Activated naive CD4-positive, alpha-beta T cell treated with anti-CD3 and anti-CD28 coated beads, Interleukin-2, amount 50 U/mL, for 16 hours (primary cell): Measurements from ENCODE around the gene GPR82.
"Not testable (repeated sequence)": the region's sequence is repeated elsewhere in the genome, so short reads cannot be mapped to it uniquely, and the experiment has no call there.

Experiments used
- DNase-seq: peaks from one replicate; pipeline ENCODE4 v3.0.0-alpha.2; 2020

GPR82 gene, protein sequence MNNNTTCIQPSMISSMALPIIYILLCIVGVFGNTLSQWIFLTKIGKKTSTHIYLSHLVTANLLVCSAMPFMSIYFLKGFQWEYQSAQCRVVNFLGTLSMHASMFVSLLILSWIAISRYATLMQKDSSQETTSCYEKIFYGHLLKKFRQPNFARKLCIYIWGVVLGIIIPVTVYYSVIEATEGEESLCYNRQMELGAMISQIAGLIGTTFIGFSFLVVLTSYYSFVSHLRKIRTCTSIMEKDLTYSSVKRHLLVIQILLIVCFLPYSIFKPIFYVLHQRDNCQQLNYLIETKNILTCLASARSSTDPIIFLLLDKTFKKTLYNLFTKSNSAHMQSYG

GRCh38 chrX:41723826-41724225, at the start of gene GPR82:
Gene GPR82 (plus strand): TSS chrX:41724181. CDS start chrX:41727027, 2,846 bp downstream.
- no peak for DNase-seq

- not testable (repeated sequence) for DNase-seq
Observed at GRCh38 chrX:41676361-41676760, 47.6 kb upstream of the GPR82 start.

GRCh38 chrX:41677183-41678060, 46.6 kb upstream of the GPR82 start:
- DNase-seq: no peak

DNA sequence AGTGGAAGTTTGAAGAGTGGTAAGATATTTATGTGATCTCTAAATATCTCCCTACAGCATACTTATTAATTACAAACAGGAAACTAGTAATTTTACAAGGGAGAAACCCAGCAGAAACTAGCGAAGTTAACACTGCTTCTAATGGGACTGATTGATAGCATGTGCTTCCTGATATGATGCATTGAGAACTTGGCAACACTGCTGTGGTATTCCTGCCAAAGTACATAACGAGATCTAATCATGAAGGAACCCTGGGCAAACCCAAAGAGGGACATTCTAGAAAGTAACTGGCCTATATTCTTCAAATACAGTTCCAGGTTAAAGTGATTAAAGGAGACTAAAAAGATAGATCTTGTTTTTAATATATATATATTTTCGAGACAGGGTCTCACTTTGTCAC, 39.8 kb upstream of the GPR82 start:
- no peak for DNase-seq

DNA sequence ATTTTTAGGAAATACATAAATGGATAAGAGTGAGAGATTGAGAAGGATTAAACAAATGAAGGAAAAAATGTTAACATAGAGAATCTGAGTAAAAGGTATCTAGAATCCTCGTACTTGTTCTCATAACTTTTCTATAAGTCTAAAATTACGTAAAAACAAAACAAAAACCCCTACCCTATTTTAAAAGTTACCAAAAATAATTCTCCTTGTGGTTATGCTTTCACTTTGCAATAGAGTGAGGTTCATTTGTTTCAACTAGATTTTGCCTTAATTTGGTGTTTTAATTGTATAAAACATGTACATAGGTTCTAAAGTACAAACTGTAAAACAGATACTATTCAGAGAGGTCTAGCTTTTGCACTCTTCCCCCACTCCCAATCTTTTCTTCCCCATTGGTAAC, 39.0 kb upstream of the GPR82 start:
- DNase-seq: no peak

DNA sequence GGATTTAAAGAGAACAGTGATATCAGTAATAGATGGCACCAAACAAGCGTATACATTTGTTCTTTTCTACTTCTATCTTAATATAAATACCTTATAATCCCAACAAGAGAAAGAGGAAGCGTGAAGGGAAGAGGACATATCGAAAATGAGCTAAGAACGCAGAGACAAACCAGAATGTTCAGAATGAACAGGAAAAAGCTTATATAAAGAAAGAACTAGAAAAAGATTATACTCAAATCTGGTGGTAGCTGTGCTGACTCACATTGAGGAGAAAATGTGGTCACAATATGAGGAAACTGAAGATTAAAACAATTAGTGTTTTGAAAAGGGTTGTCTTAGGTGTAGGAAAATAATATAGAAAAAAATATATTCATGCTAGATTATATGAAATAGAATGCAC, 37.2 kb upstream of the GPR82 start:
- no peak for DNase-seq

GRCh38 chrX:41688156-41688555, 35.8 kb upstream of the GPR82 start:
- DNase-seq: no peak

GRCh38 chrX:41688835-41689234, 35.1 kb upstream of the GPR82 start, which contains the start of gene GPR34:
Gene GPR34 (plus strand): TSS chrX:41688973. CDS start chrX:41695634, 6,661 bp downstream.
- no peak for DNase-seq

GRCh38 chrX:41689711-41690110, 34.3 kb upstream of the GPR82 start:
- DNase-seq: no peak

- DNase-seq: no peak
Observed at GRCh38 chrX:41692162-41692749, 31.7 kb upstream of the GPR82 start.

- DNase-seq: no peak
Observed at GRCh38 chrX:41693024-41693423, 31.0 kb upstream of the GPR82 start.

DNA sequence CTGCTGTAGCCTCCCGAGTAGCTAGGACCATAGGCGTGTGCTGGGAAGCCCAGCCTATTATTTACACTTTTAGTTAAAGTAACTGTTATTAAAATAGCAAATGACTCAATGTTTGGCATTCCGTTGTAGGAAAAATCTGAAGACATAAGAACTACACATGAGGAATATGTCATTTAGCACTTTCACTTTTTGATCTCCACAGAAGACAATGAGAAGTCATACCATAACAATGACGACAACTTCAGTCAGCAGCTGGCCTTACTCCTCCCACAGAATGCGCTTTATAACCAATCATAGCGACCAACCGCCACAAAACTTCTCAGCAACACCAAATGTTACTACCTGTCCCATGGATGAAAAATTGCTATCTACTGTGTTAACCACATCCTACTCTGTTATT, 28.6 kb upstream of the GPR82 start:
- DNase-seq: no peak

- no peak for DNase-seq
Observed at GRCh38 chrX:41703574-41704029, 20.4 kb upstream of the GPR82 start.

GRCh38 chrX:41705042-41705441, 18.9 kb upstream of the GPR82 start:
- no peak for DNase-seq

DNA sequence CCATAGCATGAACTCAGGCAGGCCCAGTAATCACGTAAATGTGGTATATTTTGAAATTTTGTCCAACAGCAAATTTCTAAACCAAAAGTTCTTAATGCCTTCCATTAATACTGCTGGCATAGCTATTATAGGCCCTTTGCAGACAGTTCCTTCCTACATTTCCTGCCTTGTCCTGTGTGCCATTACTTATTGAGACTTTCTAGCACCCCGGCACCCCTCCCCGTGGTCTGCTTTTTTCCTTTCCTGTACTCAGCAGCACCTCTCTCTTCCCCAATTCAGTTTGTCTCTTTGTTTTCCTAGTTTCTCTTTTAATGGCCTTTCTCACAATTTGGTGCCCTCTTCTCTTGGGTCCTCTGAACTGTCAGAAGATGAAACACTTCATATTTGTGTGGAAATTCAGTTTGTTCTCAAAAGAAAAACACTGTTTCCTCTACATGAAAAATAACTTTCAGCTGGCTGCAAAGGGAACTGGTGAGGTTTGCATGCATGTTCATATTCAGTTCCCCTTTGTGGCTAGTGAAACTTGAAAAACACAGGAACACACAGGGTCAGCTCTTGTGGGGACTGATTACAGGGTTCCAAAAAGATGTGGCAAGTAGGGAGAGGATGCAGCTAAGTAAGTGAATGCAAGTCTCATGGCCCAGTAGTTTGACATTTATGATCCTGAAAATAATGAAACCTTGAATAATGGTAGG, 18.2 kb upstream of the GPR82 start:
- DNase-seq: no peak

GRCh38 chrX:41707218-41707617, 16.8 kb upstream of the GPR82 start:
- DNase-seq: no peak

DNA sequence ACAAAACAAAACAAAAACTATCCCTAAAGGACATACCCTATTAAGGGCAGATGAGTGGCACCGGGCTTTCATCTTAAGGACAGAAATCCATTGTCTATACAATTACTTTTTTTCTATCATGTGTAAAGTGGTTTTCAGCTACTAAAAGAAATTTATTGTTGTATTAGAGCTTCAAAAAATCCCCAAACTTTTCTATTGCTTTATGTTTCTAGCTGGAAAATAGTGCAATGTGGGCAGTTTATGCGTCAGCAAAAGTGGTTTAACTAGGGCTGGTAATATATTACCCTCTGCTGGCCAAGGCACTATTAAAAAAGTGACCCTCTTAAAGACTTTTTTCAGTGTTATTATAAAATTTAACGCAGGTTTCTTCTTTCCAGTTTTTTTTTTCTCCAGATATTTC, 15.5 kb upstream of the GPR82 start:
- DNase-seq: no peak

- no peak for DNase-seq
Observed at GRCh38 chrX:41711021-41711667, 12.8 kb upstream of the GPR82 start.

- no peak for DNase-seq
Observed at GRCh38 chrX:41716222-41716621, 7.8 kb upstream of the GPR82 start.

DNA sequence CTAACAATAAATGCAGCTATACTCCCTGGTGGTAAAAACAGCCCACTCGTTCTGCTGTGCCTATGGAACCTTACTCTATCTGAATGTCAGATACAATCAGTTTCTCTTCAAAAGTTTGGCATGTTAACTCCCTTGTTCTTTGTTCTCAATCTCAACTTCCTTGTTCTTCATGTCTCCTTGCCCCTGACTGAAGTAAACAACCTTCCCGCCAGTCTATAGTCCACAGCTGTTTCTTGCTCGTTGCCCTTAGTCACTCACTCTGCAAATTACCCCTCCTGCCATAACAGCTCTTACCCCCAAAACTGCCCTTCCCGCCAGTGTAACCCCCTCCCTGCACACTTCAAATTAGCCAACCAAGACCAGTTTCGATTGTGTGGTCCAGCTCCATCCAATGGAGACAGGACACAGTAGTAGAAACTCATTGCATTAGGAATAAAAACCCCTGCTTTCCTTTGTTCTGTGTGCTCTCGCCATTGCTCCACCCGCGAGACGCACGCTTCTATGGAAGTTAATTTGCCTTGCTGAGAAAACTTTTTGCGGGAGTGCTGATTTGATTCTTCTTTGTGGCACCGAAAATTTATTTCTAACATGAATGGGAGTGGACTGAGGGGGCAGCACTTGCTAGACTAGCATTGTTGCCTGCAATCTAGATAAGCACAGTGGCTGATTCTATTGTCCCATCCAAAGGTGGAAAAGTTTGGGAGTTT, 7.1 kb upstream of the GPR82 start:
- DNase-seq: no peak

DNA sequence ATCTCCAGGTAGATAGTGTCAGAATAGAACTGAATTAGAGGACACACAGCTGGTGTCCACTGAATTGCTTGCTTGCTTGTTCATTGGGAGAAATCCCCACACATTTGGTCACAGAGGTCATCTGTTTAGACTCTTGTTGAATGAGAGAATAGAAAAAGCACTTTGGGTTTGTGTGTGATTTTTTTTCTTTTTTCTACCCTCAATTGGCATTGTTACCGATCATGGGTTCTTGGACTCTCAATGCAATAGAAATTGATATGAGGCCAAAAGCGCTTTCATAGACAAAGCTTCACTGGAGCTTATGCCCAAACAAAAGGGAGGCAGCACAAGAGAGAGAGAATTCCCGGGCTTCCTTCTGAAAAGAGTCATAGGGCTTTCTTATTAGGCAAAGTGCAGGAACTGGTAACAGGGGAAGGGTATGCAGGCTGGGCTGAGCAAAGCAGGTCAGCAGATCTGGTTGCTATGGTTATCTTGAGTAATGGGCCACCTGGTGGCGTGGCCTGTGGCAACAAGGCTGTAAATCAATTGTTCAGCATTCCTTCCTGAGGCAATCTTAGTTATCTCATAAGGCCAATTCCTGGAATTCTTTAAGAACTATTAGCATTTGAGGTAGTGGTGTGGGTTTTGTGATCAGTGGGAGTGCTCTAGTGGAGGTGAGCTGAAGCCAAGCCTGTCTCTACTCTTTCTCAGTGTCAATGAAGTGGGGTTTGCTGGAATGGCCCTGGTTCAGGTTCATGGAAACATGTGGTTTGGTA, 5.3 kb upstream of the GPR82 start:
- DNase-seq: no peak
